NCI-H748 (cell line): ENCODE data around the gene KRT3.

Source experiments
- DNase-seq: peaks from one replicate; lab custom pipeline; 2025; ENCODE audit not compliant: unreplicated experiment; lab: John Stamatoyannopoulos, UW

The KRT3 gene

GRCh38 chr12:52741375-52742195 is 54.3 kb downstream of the KRT3 start:
- DNase-seq, result no peak

- peak; percentile 28 for DNase-seq
Observed at GRCh38 chr12:52740584-52740983, 55.3 kb downstream of the KRT3 start.

- DNase-seq, result peak; percentile 21
Observed at GRCh38 chr12:52739963-52740362, 56.0 kb downstream of the KRT3 start.
